Measurements from ENCODE around the gene ACACB. TPM values are rescaled to one million over a fixed set of nuclear protein-coding genes. Genes with fewer than 3 reads are reported as not detected.

ACACB gene
- total RNA-seq, 1 experiment from 2014 or later: 8.2 TPM

DNA sequence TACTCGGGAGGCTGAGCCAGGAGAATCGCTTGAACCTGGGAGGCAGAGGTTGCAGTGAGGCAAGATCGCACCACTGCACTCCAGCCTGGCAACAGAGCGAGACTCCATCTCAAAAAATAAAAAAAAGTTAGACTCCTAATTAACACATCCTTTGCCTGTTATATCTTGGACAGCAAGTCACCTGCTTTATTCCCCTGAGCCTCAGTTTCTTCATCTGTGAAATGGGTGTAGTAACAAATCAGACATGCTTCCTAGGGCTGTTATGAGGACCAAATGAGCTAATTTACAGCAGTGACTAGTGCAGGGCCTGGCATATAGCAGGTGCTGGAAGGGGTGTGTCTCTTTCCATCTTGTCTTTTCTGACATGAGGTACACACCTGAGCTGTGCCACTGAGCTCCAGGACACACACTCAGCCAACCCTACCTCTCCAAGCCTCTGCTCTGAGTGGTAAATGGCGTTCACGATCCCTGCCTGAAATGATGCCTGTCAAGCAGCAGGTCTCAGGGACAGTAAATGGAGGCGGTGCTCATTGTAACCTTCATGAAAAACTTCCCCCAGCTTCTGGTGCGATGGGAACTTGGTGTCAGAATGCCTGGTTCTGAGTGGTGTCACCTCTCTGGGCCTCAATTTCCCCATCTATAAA, 161.0 kb downstream of the ACACB start:
- no peaks in the 10 kb centered on the region for H3K9me3 ChIP-seq (ENCODE audit: low read depth, low read length, poor library complexity, severe bottlenecking)
- ChIA-PET CTCF (no interaction called here), POLR2A (ENCODE audit: low non-redundant PET) (no interaction called here)
- no peaks in the 10 kb centered on the region for H3K4me1 ChIP-seq (ENCODE audit: insufficient read depth, low read length, poor library complexity, severe bottlenecking)
- H3K27me3 ChIP-seq (replicated peaks; ENCODE audit: insufficient read depth, low read depth, low read length, poor library complexity): no peaks in the 10 kb centered on the region
- no peak overlapping the region for H3K4me3 ChIP-seq (ENCODE audit: low read depth, low read length, poor library complexity, severe bottlenecking)
- TF ChIP-seq EZH2 (IDR thresholded peaks at IDR 0.05; ENCODE audit: borderline replicate concordance, low read depth, low read length, poor library complexity, severe bottlenecking): no peak
- TF ChIP-seq, protein P1, sequence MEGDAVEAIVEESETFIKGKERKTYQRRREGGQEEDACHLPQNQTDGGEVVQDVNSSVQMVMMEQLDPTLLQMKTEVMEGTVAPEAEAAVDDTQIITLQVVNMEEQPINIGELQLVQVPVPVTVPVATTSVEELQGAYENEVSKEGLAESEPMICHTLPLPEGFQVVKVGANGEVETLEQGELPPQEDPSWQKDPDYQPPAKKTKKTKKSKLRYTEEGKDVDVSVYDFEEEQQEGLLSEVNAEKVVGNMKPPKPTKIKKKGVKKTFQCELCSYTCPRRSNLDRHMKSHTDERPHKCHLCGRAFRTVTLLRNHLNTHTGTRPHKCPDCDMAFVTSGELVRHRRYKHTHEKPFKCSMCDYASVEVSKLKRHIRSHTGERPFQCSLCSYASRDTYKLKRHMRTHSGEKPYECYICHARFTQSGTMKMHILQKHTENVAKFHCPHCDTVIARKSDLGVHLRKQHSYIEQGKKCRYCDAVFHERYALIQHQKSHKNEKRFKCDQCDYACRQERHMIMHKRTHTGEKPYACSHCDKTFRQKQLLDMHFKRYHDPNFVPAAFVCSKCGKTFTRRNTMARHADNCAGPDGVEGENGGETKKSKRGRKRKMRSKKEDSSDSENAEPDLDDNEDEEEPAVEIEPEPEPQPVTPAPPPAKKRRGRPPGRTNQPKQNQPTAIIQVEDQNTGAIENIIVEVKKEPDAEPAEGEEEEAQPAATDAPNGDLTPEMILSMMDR (conservative IDR thresholded peaks at IDR 0.05; ENCODE audit: low read depth, low read length): no peak
- BruUV-seq (replicated peaks): no TSS peak
- no peak overlapping the region for H3K27ac ChIP-seq (ENCODE audit: low read depth, low read length, poor library complexity, severe bottlenecking)
- intact Hi-C loops (cut with micrococcal nuclease; ENCODE audit: unreplicated experiment): no loop called here
- DNase-seq (ENCODE audit: low spot score): no peak
- H3K36me3 ChIP-seq (ENCODE audit: insufficient read depth, low read length, poor library complexity, severe bottlenecking): no peaks in the 10 kb centered on the region

DNA sequence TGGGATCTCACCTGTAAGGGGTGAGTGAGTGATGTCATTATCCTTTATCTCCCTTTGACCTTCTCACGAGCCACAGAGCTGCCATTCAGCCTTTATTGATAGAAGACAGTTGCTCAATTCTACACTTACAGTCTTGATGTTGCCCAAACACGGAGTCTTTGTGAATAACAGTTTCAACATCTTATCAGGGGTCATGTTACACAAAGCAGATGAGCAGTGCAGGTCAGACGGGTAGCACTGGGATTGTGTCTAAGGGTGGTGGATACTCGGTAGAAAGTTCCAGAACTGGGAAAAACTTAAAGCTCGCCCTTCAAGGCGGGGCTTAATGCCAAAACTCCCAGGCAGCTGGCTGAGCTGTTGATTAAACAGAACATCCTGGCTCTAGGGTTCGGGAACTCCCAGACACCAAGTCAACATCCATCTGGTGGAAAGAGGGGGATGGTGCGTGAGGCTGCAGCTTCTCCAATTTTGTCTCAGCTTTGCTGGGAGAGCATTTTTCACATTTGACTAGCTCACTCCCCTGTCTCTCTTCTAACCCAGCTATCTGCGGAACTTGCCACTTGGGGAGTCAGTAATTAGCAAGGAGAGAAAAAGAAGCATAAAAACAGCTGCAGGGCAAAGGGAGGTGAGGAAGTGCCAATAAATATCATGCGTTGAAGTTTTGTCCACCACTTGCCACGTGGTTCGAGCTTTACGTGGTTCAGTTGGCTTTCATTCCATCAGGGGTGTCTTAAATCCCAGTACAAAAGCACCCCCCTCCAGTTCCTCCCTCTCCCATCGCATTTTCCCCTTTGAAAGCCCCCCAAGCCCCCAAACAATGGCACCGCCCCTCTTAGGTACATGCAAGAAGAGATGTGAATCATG, 161.7 kb downstream of the ACACB start:
- Histone ChIP-seq H3K4me1 (ENCODE audit: insufficient read depth, low read length, poor library complexity, severe bottlenecking) (no peaks in the 10 kb centered on the region), H3K27me3 (replicated peaks; ENCODE audit: insufficient read depth, low read depth, low read length, poor library complexity) (no peaks in the 10 kb centered on the region), H3K4me3 (ENCODE audit: low read depth, low read length, poor library complexity, severe bottlenecking) (no peak overlapping the region), H3K36me3 (ENCODE audit: insufficient read depth, low read length, poor library complexity, severe bottlenecking) (no peaks in the 10 kb centered on the region), H3K9me3 (ENCODE audit: low read depth, low read length, poor library complexity, severe bottlenecking) (no peaks in the 10 kb centered on the region), H3K27ac (ENCODE audit: low read depth, low read length, poor library complexity, severe bottlenecking) (no peak overlapping the region)
- intact Hi-C loops (cut with micrococcal nuclease; ENCODE audit: unreplicated experiment): no loop called here
- ChIA-PET CTCF (no interaction called here), POLR2A (ENCODE audit: low non-redundant PET) (no interaction called here)
- TF ChIP-seq, protein P1 (conservative IDR thresholded peaks at IDR 0.05; ENCODE audit: low read depth, low read length): no peak
- no peak for TF ChIP-seq EZH2 (IDR thresholded peaks at IDR 0.05; ENCODE audit: borderline replicate concordance, low read depth, low read length, poor library complexity, severe bottlenecking)
- no peak for DNase-seq (ENCODE audit: low spot score)
- BruUV-seq (replicated peaks): no TSS peak

DNA sequence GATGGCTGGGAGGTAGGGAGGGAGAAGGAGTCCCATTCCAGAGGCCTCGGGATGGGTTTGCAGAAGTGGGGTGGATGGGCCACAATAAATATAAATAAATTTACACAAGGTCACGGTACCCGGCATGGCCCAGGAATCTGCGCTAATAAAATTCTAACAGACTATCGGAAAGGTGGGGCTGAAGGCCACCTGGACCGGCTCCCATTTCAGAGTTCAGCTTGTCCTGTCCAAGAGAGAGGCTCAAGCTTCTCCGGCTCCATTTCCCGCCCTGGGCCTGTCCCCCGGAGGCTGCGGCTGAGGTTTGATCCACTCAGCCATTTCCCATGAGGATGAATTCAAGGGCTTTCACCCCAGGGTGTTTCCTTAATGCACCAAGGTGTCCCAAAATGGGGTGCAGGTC, 162.5 kb downstream of the ACACB start:
- CTCF ChIA-PET: no interaction called here

More for the DNA sequence above, 162.5 kb downstream of the ACACB start:
- POLR2A ChIA-PET (ENCODE audit: low non-redundant PET): no interaction called here
- no peaks in the 10 kb centered on the region for H3K36me3 ChIP-seq (ENCODE audit: insufficient read depth, low read length, poor library complexity, severe bottlenecking)
- TF ChIP-seq, protein P1 (conservative IDR thresholded peaks at IDR 0.05; ENCODE audit: low read depth, low read length): no peak
- TF ChIP-seq EZH2 (IDR thresholded peaks at IDR 0.05; ENCODE audit: borderline replicate concordance, low read depth, low read length, poor library complexity, severe bottlenecking): no peak
- DNase-seq (ENCODE audit: low spot score): no peak
- no peaks in the 10 kb centered on the region for H3K9me3 ChIP-seq (ENCODE audit: low read depth, low read length, poor library complexity, severe bottlenecking)
- no peak overlapping the region for H3K4me3 ChIP-seq (ENCODE audit: low read depth, low read length, poor library complexity, severe bottlenecking)
- H3K4me1 ChIP-seq (ENCODE audit: insufficient read depth, low read length, poor library complexity, severe bottlenecking): no peaks in the 10 kb centered on the region
- intact Hi-C loops (cut with micrococcal nuclease; ENCODE audit: unreplicated experiment): no loop called here
- H3K27ac ChIP-seq (ENCODE audit: low read depth, low read length, poor library complexity, severe bottlenecking): no peak overlapping the region
- BruUV-seq (replicated peaks): no TSS peak
- H3K27me3 ChIP-seq (replicated peaks; ENCODE audit: insufficient read depth, low read depth, low read length, poor library complexity): no peaks in the 10 kb centered on the region

Measured in A673 (cell line).